ENCODE data around the gene CTNNBIP1.

The CTNNBIP1 gene

GRCh38 chr1:9852004-9852403, 58.1 kb downstream of the CTNNBIP1 start:
- no peak for DNase-seq

DNA sequence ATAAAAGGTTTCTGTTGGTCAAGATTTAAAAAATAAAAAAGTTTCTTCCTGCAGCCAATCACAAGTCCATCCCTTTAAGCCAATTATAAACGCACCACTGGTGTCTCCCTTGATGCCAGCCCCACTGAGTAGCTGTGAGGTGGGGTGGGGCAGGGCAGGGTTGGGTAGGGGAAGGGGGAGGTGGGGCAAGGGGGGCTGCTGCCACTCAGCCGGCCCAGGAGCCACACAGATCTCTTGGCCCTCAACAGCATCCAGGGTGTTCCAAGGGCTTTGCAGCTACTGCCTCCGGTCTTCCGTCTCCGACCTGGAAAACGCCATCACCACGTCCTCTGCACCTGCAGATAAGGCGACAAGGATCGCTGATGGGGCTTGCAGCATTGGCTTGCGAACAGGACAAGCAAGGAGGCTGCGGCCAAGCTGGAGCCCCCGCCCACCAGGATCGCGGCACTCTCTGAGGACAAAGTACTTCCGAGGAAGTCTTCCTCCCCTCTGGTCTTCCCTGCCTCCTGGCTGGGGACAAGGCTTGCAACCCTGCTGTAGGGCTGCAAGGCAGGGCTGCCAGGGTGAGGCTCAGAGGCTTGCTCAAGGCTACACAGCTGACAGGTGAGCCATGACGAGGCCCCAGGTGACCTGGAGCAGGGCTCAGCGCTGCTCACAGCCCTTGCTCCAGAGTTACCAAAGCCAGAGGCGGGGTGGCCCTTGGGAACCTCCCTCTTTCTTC, 59.5 kb downstream of the CTNNBIP1 start:
- no peak for DNase-seq

- DNase-seq = peak; percentile 25
Observed at GRCh38 chr1:9849691-9850441, 60.2 kb downstream of the CTNNBIP1 start.

GRCh38 chr1:9848022-9848421, 62.0 kb downstream of the CTNNBIP1 start:
- no peak for DNase-seq

GRCh38 chr1:9847269-9847668, 62.8 kb downstream of the CTNNBIP1 start:
- DNase-seq = no peak

DNA sequence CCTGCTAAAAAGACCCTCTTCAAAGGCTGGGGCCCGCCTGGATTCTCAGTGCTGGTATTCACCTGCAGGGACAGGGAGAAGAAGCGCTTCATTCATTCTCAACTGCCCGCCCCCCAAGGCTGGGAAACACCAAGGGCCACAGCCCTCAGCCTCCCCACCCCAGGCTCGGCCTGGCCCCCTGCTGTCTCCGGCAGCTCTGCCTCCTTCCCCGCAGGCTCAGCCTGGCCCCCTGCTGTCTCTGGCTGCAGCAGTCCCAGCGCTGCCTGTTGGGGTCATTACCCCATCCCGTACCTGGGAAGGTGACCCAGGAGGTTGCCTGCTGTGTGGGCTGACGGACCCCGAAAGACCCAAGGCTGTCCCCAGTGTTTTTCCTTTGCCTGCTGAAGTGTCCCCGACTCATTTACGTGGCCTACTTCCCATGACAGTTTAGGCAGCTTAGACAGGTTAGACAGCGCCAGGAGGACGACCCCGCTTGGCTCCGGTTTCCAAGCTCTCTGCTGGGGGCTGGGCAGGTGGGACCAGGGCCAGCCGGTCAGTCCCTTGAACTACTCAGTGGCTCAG, 63.4 kb downstream of the CTNNBIP1 start:
- DNase-seq = peak; percentile 6

- no peak for DNase-seq
Observed at GRCh38 chr1:9845914-9846313, 64.2 kb downstream of the CTNNBIP1 start.

- no peak for DNase-seq
Observed at GRCh38 chr1:9844756-9845155, 65.3 kb downstream of the CTNNBIP1 start.

DNA sequence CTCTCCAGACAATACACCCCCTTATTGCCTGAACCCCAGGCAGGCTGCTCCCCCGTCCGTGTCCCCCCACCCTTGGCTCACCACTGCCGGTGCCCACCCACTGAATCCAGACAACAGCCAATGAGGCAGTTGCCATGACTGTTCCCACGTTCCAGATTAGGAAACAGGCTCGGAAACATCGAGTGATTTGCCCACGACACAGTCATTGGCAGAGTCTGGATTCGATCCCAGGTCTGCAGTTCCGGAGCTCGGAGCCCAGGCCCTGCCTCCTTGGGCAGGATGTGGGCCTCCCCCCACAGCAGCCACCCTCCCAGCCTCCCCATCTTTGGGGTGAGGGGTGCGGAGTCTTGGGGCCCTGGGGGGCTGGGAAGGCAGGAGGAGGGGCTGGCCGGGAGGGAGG, 66.0 kb downstream of the CTNNBIP1 start:
- no peak for DNase-seq

DNA sequence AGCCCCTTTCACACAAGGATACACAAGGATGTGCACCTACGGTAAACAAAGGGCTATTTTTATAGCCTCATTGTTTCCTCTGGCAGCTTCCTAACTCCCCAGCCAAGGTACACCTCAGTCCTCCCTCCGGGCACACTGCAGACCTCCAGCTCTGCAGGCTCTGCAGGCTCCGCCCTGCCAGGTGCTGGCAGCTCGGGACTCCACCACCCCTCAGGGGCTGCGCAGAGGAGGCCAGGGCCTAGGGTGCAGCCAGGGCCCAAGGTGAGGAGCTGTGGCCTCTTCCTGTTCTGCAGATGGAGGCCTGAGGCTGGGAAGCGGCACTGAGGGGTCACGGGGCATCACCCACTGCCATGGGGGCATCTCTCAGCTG, 66.5 kb downstream of the CTNNBIP1 start:
- peak; percentile 96 for DNase-seq

DNA sequence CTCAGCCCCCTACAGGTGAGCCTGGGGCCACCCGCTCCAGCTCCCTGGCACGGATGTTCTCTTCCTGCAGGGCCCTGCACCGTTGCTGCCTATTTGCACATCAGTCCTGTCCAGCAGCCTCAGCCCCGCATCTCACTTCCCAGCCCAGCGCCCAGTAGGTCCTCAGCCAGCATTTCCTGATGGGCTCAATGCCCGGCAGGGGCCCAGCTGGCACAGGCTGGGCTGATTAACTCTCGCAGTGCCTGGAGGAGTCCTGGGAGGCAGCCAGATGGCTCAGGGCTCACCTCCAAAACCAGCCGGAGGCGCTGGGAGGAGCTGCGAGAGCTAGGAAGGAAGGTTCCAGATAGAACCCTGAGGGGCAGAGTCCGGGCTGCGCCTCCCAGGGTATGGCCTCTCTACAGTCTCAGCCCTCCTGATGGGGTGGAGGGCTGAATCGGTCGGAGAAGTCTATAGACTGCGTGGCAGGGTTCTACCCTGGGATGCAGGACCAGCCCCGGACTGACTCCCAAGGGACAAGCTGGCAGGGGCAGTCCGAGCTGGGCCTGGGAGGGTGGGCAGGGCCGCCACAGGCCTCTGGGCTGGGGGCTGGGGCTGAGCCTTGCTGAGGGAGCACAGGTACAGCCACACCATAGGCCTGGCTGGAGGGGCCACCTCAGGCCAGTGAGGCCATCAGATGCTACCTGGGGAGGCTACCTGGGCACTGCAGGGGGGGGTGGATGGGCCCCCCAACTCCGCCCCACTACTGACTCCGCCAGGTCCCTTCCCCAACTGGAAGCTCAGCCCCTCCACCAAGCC, 67.1 kb downstream of the CTNNBIP1 start:
- DNase-seq = peak; percentile 85

DNA sequence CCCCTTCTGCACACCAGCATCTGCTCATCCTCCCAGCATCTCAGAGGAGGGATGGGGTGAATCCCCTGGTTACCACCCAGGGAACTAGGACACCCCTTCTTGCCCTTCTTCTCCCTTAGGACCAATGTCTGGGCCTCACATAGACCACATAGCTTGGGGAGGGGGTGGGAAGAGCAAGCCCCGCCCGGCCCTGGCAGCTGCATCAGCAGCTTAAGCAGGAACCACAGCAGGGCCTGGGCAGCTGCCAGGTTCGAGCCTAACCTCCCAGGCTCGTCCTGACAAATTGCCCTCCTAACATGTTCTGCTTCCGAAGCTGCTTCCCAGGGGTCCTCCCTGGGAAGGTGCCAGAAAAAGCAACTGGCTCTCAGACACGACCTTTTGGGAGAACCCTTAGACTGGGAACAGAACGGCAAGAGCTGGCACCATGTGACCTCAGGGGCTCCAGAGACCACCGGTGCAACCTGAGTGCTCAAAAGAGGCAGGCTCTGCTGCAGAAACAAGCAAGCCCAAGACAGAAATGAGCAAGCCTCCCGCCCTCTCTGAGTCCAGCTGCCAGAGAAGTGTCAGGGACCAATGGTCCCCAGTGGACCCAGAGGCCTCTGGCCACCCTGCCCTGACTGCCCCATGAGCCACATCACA, 67.9 kb downstream of the CTNNBIP1 start:
- peak; percentile 73 for DNase-seq

DNA sequence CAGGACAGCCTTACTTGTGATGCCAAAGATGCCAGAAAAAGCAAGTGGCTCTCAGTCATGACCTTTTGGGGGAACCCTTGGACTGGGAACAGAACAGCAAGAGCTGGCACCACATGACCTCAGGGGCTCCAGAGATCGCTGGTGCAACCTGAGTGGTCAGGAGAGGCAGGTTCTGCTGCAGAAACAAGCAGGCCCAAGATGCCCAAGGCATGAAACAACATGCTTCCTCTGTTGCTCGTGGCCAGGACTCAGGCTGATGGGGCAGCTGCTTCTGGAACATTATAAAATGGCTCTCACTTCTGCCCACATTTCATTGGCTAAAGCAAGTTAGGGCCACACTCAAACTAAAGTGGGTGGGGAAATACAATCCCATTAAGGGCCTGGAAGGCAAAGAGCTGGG, 68.6 kb downstream of the CTNNBIP1 start:
- no peak for DNase-seq

- peak; percentile 73 for DNase-seq
Observed at GRCh38 chr1:9840176-9840575, 69.9 kb downstream of the CTNNBIP1 start.

DNA sequence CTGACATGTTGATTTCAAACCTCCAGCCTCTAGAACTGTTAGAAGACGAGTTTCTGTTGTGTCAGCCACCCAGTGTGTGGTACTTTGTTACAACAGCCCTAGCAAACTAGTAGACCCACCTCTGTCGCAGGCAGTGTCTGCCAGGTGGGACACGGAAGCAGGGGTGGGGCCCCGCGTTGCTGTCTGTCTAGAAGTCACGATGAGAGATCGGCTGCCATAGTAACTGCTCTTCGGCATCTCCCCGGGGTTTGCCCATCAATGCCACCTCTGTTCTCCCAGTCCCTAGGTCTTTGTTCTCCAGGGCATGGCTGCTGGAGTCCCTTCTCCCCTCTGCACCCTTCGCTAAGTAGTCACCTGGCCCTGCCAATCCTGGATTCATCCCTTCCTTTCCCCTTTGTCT, 71.1 kb downstream of the CTNNBIP1 start:
- DNase-seq = peak; percentile 25

GRCh38 chr1:9836632-9836960, 73.5 kb downstream of the CTNNBIP1 start:
- DNase-seq = no peak

- peak; percentile 16 for DNase-seq
Observed at GRCh38 chr1:9835758-9836631, 74.1 kb downstream of the CTNNBIP1 start.

- no peak for DNase-seq
Observed at GRCh38 chr1:9835404-9835757, 74.7 kb downstream of the CTNNBIP1 start.

- no peak for DNase-seq
Observed at GRCh38 chr1:9833632-9834031, 76.4 kb downstream of the CTNNBIP1 start.

DNA sequence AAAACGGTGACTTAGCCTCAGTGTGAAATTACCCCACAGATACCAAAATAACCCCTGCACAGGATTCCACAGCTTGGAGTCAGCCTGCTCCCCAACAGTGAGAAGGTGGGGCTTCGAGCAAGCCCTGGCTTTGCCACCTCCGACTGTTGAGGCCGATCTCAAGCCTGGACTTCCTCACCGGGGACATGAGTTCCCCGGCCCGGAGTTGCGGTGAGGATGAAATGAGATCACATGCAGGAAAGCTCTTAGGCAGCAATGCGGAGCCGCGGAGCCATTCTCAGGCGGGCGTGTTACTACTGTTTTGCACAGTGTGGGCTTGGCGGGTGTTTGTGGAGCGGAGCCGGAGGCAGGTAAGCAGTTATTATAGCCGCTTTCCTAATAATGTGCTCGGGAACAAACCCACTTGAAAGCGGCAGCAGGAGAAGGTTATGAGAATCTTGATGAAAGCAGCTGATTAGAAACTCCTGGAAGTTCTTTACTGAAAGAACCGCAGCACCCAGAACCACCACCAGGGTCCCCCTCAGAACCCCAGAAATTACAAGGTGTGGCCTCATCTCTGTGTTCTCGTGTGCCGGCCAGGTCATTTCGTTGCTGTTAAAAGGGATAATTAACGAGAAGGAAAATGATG, 82.4 kb downstream of the CTNNBIP1 start:
- DNase-seq = peak; percentile 27

- no peak for DNase-seq
Observed at GRCh38 chr1:9826616-9827015, 83.5 kb downstream of the CTNNBIP1 start.

- DNase-seq = no peak
Observed at GRCh38 chr1:9826087-9826486, 84.0 kb downstream of the CTNNBIP1 start.
